H9 (cell line): ENCODE measurements around the gene FAM149B1. TPM values are rescaled to one million over a fixed set of nuclear protein-coding genes. Genes with fewer than 3 reads are reported as not detected.

Experiments used
- DNase-seq: peaks from one replicate; pipeline ENCODE4 v3.0.0-alpha.2; 2017
- H2AFZ ChIP-seq: one replicate; pipeline ENCODE4 v1.6.1; 2013; ENCODE audit warnings: mild to moderate bottlenecking, low read length, control low read depth, moderate library complexity
- H2AK5ac ChIP-seq: 2 replicates; pipeline ENCODE4 v1.6.1; 2013; ENCODE audit warnings: low read length, control low read depth, mixed read lengths; ENCODE audit not compliant: insufficient read length
- H2BK120ac ChIP-seq: one replicate; pipeline ENCODE4 v1.6.1; 2013; ENCODE audit warnings: low read depth, mild to moderate bottlenecking, low read length, control low read depth, inconsistent platforms; ENCODE audit not compliant: poor library complexity, severe bottlenecking
- H2BK12ac ChIP-seq: 2 replicates; pipeline ENCODE4 v1.6.1; 2013; ENCODE audit warnings: low read length, control low read depth, mixed read lengths, low read depth; ENCODE audit not compliant: insufficient read length
- H2BK15ac ChIP-seq: 2 replicates; pipeline ENCODE4 v1.6.1; 2013; ENCODE audit warnings: low read depth, low read length, control low read depth
- H2BK20ac ChIP-seq: one replicate; pipeline ENCODE4 v1.6.1; 2013; ENCODE audit warnings: low read depth, mild to moderate bottlenecking, low read length, control low read depth, inconsistent platforms; ENCODE audit not compliant: poor library complexity, severe bottlenecking
- H2BK5ac ChIP-seq: 2 replicates; pipeline ENCODE4 v1.6.1; 2013; ENCODE audit warnings: low read length, control low read depth, mixed read lengths; ENCODE audit not compliant: insufficient read length
- H3K14ac ChIP-seq: 2 replicates; pipeline ENCODE4 v1.6.1; 2013; ENCODE audit warnings: low read length, control low read depth; ENCODE audit not compliant: insufficient read depth
- H3K18ac ChIP-seq: 2 replicates; pipeline ENCODE4 v1.6.1; 2013; ENCODE audit warnings: low read depth, mild to moderate bottlenecking, mixed read lengths, low read length, control low read depth; ENCODE audit not compliant: insufficient read length
- H3K23ac ChIP-seq: 2 replicates; pipeline ENCODE4 v1.6.1; 2013; ENCODE audit warnings: low read length, control low read depth, mixed read lengths, low read depth; ENCODE audit not compliant: insufficient read length
- H3K23me2 ChIP-seq: 2 replicates; pipeline ENCODE4 v1.6.1; 2013; ENCODE audit warnings: low read depth, mild to moderate bottlenecking, mixed read lengths, low read length, control low read depth; ENCODE audit not compliant: insufficient read length, poor library complexity, severe bottlenecking
- H3K27ac ChIP-seq: 2 replicates; pipeline ENCODE4 v1.5.1; 2013; ENCODE audit warnings: low read length, control low read depth, mixed read lengths, low read depth; ENCODE audit not compliant: insufficient read length
- H3K27me3 ChIP-seq: 2 replicates; pipeline ENCODE4 v1.6.1; 2013; ENCODE audit warnings: low read length, control low read depth, inconsistent platforms; ENCODE audit not compliant: insufficient read depth
- H3K4ac ChIP-seq: 2 replicates; pipeline ENCODE4 v1.6.1; 2013; ENCODE audit warnings: low read depth, mild to moderate bottlenecking, control low read depth, inconsistent platforms, low read length, moderate library complexity
- H3K4me1 ChIP-seq: 2 replicates; pipeline ENCODE4 v1.6.1; 2013; ENCODE audit warnings: low read length, control low read depth, inconsistent platforms; ENCODE audit not compliant: insufficient read depth
- H3K4me2 ChIP-seq: 2 replicates; pipeline ENCODE4 v1.6.1; 2013; ENCODE audit warnings: low read length, control low read depth, mixed read lengths; ENCODE audit not compliant: insufficient read length, insufficient read depth
- H3K56ac ChIP-seq: 2 replicates; pipeline ENCODE4 v1.6.1; 2013; ENCODE audit warnings: low read depth, mild to moderate bottlenecking, mixed read lengths, low read length, control low read depth; ENCODE audit not compliant: insufficient read length
- H3K79me1 ChIP-seq: 2 replicates; pipeline ENCODE4 v1.6.1; 2013; ENCODE audit warnings: low read depth, mild to moderate bottlenecking, moderate library complexity, low read length, control low read depth, inconsistent platforms; ENCODE audit not compliant: insufficient read depth, poor library complexity, severe bottlenecking
- H3K79me2 ChIP-seq: 2 replicates; pipeline ENCODE4 v1.6.1; 2013; ENCODE audit warnings: low read length, control low read depth, inconsistent platforms; ENCODE audit not compliant: insufficient read depth
- H3K9ac ChIP-seq: 2 replicates; pipeline ENCODE4 v1.6.1; 2013; ENCODE audit warnings: low read length, control low read depth, mixed read lengths; ENCODE audit not compliant: insufficient read length; ENCODE audit errors: extremely low read depth
- H3K9me3 ChIP-seq: one replicate; pipeline ENCODE4 v1.6.1; 2013; ENCODE audit warnings: low read depth, low read length, inconsistent platforms; ENCODE audit not compliant: control insufficient read depth
- H3T11ph ChIP-seq: one replicate; pipeline ENCODE4 v1.6.1; 2013; ENCODE audit warnings: mild to moderate bottlenecking, low read length, control low read depth, inconsistent platforms
- H4K20me1 ChIP-seq: one replicate; pipeline ENCODE4 v1.6.1; 2013; ENCODE audit not compliant: control insufficient read depth, insufficient read length, insufficient read depth
- H4K5ac ChIP-seq: 2 replicates; pipeline ENCODE4 v1.6.1; 2013; ENCODE audit warnings: low read depth, mild to moderate bottlenecking, mixed read lengths, low read length, control low read depth; ENCODE audit not compliant: insufficient read length
- H4K8ac ChIP-seq: replicated peaks from 2 replicates; pipeline ENCODE4 v1.6.1; 2013; ENCODE audit warnings: low read length, control low read depth, mixed read lengths, low read depth; ENCODE audit not compliant: insufficient read length
- H4K91ac ChIP-seq: 2 replicates; pipeline ENCODE4 v1.6.1; 2013; ENCODE audit warnings: low read depth, mild to moderate bottlenecking, moderate library complexity, mixed read lengths, low read length, control low read depth; ENCODE audit not compliant: insufficient read length
- H3K27ac Mint-ChIP-seq, 3 experiments: 2 replicates in 2 of 3; 3 replicates in 1 of 3; pipeline ENCODE4 v1.8.0; 2020 to 2021; ENCODE audit warnings: mixed read lengths in 3 of 3, mild to moderate bottlenecking in 1 of 3, moderate library complexity in 1 of 3
- H3K27me3 Mint-ChIP-seq: 2 replicates; pipeline ENCODE4 v1.8.0; 2021; ENCODE audit warnings: low read depth, mild to moderate bottlenecking, moderate library complexity, mixed read lengths
- H3K36me3 Mint-ChIP-seq, 3 experiments: 2 replicates in 2 of 3; 3 replicates in 1 of 3; pipeline ENCODE4 v1.8.0; 2020 to 2021; ENCODE audit warnings: low read depth in 3 of 3, mixed read lengths in 3 of 3; ENCODE audit not compliant: insufficient read depth in 1 of 3
- H3K4me1 Mint-ChIP-seq, 2 experiments: 2 replicates each; pipeline ENCODE4 v1.8.0; 2020; ENCODE audit warnings: mixed read lengths in 2 of 2
- H3K4me3 Mint-ChIP-seq, 2 experiments: 2 replicates in 1 of 2; 3 replicates in 1 of 2; pipeline ENCODE4 v1.8.0; 2020 to 2021; ENCODE audit warnings: mild to moderate bottlenecking in 2 of 2, mixed read lengths in 2 of 2, moderate library complexity in 1 of 2
- H3K9me3 Mint-ChIP-seq, 2 experiments: 2 replicates in 1 of 2; 3 replicates in 1 of 2; pipeline ENCODE4 v1.8.0; 2020; ENCODE audit warnings: mild to moderate bottlenecking in 2 of 2, mixed read lengths in 2 of 2, moderate library complexity in 1 of 2
- WGBS: extraction: QIAGEN DNeasy Blood & Tissue Kit; methylation state at CpG from one replicate; pipeline ENCODE4 v1.1.7; 2013; ENCODE audit warnings: missing lambda C conversion rate, low lambda C conversion rate, mixed read lengths; ENCODE audit not compliant: insufficient read length; ENCODE audit errors: extremely low coverage; 5-methylcytosine and 5-hydroxymethylcytosine counted together
- total RNA-seq: library from RNA; stranded (reverse); gene quantifications from 2 replicates; pipeline ENCODE4 v1.2.1, GENCODE V29; 2021
- TF ChIP-seq, protein P1 (sequence below): fragments of 200-600 bp; sonication (generic); conservative IDR thresholded peaks from 3 replicates; pipeline ENCODE4 v1.8.0; 2021; ENCODE audit warnings: antibody characterized with exemption, mild to moderate bottlenecking

FAM149B1 gene
- total RNA-seq, 1 experiment from 2014 or later = 17.9 TPM

DNA sequence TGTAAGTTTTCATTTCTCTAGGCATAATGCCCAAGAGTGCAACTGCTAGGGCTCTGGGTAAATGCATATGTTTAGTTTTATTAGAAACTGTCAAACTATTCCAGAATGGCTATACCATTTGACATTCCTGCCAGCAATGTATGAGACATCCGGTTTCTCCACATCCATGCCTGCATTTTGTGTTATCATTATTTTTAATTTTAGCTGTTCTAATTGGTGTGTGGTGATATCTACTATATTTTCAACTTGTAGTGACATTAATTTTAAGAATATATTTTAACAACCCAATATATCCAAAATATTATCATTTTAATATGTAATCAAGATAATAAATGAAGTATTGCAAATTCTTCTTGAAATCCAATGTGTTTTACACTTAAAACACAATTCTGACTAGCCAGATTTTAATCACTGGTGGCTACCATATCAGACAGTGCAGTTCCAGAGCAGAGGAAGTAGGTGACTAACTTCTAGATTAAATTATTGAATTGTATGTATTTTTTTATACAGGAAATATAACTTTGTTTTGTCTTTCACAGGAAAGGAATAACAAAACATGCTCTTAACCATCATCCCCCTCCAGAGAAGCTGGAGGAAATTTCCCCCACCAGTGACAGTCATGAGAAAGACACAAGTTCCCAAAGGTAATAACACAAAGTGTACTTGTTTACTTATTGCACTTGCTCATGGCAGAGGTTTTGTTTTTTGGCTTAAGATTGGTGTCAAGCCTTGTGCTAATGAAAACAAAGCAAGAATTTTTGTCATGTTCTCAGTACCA is 6.4 kb downstream of the FAM149B1 start:
- Histone ChIP-seq H2BK20ac (no peak overlapping the region), H2BK15ac (no peak overlapping the region), H3T11ph (no peak overlapping the region), H2BK5ac (no peak overlapping the region), H3K18ac (no peak overlapping the region), H2AFZ (no peak overlapping the region), H4K5ac (no peak overlapping the region), H3K9ac (no peak overlapping the region), H3K56ac (no peak overlapping the region), H3K27ac (no peak overlapping the region), H2BK12ac (no peak overlapping the region), H3K79me1 (no peaks in the 10 kb centered on the region), H3K4ac (no peak overlapping the region), H4K20me1 (no peaks in the 10 kb centered on the region), H3K79me2 (no peaks in the 10 kb centered on the region), H3K27me3 (no peaks in the 10 kb centered on the region), H3K4me2 (no peak overlapping the region), H3K23me2 (no peaks in the 10 kb centered on the region), H3K4me1 (no peaks in the 10 kb centered on the region), H4K91ac (no peak overlapping the region), H4K8ac (no peak overlapping the region), H2AK5ac (no peak overlapping the region), H3K14ac (no peak overlapping the region), H3K9me3 (no peaks in the 10 kb centered on the region), H3K23ac (no peak overlapping the region), H2BK120ac (no peak overlapping the region)
- H3K4me1 Mint-ChIP-seq = no peaks in the 10 kb centered on the region
- no CpG with 5 or more reads among the region's 1 CpG for WGBS
- H3K4me3 Mint-ChIP-seq = no peak overlapping the region
- peaks cover 0 to 18% (median 7%) of the 10 kb centered on the region in 3 experiments; a peak in 6 of 7 replicates for H3K36me3 Mint-ChIP-seq
- no peak overlapping the region for H3K27ac Mint-ChIP-seq
- TF ChIP-seq, protein P1, sequence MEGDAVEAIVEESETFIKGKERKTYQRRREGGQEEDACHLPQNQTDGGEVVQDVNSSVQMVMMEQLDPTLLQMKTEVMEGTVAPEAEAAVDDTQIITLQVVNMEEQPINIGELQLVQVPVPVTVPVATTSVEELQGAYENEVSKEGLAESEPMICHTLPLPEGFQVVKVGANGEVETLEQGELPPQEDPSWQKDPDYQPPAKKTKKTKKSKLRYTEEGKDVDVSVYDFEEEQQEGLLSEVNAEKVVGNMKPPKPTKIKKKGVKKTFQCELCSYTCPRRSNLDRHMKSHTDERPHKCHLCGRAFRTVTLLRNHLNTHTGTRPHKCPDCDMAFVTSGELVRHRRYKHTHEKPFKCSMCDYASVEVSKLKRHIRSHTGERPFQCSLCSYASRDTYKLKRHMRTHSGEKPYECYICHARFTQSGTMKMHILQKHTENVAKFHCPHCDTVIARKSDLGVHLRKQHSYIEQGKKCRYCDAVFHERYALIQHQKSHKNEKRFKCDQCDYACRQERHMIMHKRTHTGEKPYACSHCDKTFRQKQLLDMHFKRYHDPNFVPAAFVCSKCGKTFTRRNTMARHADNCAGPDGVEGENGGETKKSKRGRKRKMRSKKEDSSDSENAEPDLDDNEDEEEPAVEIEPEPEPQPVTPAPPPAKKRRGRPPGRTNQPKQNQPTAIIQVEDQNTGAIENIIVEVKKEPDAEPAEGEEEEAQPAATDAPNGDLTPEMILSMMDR = no peak
- no peaks in the 10 kb centered on the region for H3K9me3 Mint-ChIP-seq
- no peak for DNase-seq
- no peaks in the 10 kb centered on the region for H3K27me3 Mint-ChIP-seq
